GM23338 (cell line): ENCODE results near the gene GPR183. TPM values are rescaled to one million over a fixed set of nuclear protein-coding genes. Genes with fewer than 3 reads are reported as not detected.

Source experiments
- ATAC-seq: fragments of 200-7000 bp; cut with Tn5 transposase; 3 replicates; pipeline ENCODE4 v1.9.1; 2020
- DNase-seq: peaks from one replicate; pipeline ENCODE4 v3.0.0-alpha.2; 2015; ENCODE audit warnings: low spot score
- H2AFZ ChIP-seq: fragments of 200-600 bp; sonication (generic); 2 replicates; pipeline ENCODE4 v1.8.0; 2016; ENCODE audit warnings: antibody characterized with exemption, mild to moderate bottlenecking, moderate library complexity
- H3F3A ChIP-seq: fragments of 200-600 bp; sonication (generic); replicated peaks from 2 replicates; pipeline ENCODE4 v1.8.0; 2017; ENCODE audit warnings: antibody characterized with exemption, mixed run types, low read depth
- H3K27ac ChIP-seq: fragments of 200-600 bp; sonication (generic); 2 replicates; pipeline ENCODE4 v1.6.1; 2016; ENCODE audit warnings: low read depth
- H3K27me3 ChIP-seq: fragments of 200-600 bp; sonication (generic); 2 replicates; pipeline ENCODE4 v1.8.0; 2016; ENCODE audit warnings: mild to moderate bottlenecking, mixed run types, moderate library complexity; ENCODE audit not compliant: insufficient read depth
- H3K36me3 ChIP-seq: fragments of 200-600 bp; sonication (generic); 2 replicates; pipeline ENCODE4 v1.8.0; 2016; ENCODE audit warnings: mild to moderate bottlenecking; ENCODE audit not compliant: insufficient read depth
- H3K4me1 ChIP-seq: fragments of 200-600 bp; sonication (generic); 2 replicates; pipeline ENCODE4 v1.8.0; 2016; ENCODE audit warnings: mild to moderate bottlenecking, moderate library complexity; ENCODE audit not compliant: insufficient read depth
- H3K4me2 ChIP-seq: fragments of 200-600 bp; sonication (generic); 2 replicates; pipeline ENCODE4 v1.7.1; 2017; ENCODE audit warnings: mixed run types
- H3K4me3 ChIP-seq: fragments of 200-600 bp; sonication (generic); 2 replicates; pipeline ENCODE4 v1.6.1; 2016; ENCODE audit warnings: mixed run types
- H3K79me2 ChIP-seq: fragments of 200-600 bp; sonication (generic); replicated peaks from 2 replicates; pipeline ENCODE4 v1.8.0; 2017; ENCODE audit warnings: mild to moderate bottlenecking; ENCODE audit not compliant: insufficient read depth
- H3K9me2 ChIP-seq: fragments of 200-600 bp; sonication (generic); 2 replicates; pipeline ENCODE4 v1.8.0; 2017; ENCODE audit not compliant: insufficient read depth
- H4K20me1 ChIP-seq: fragments of 200-600 bp; sonication (generic); replicated peaks from 2 replicates; pipeline ENCODE4 v1.8.0; 2017; ENCODE audit warnings: mild to moderate bottlenecking; ENCODE audit not compliant: insufficient read depth
- H3K27ac Mint-ChIP-seq: 2 replicates; pipeline ENCODE4 v1.8.0; 2020; ENCODE audit warnings: inconsistent platforms, mild to moderate bottlenecking, moderate library complexity, mixed read lengths
- H3K27me3 Mint-ChIP-seq: 3 replicates; pipeline ENCODE4 v1.8.0; 2022; ENCODE audit warnings: low read depth, mild to moderate bottlenecking, moderate library complexity, mixed read lengths, inconsistent platforms; ENCODE audit not compliant: insufficient read depth, poor library complexity
- H3K36me3 Mint-ChIP-seq: 3 replicates; pipeline ENCODE4 v1.8.0; 2021; ENCODE audit warnings: low read depth, mild to moderate bottlenecking, inconsistent platforms, moderate library complexity, mixed read lengths
- H3K4me1 Mint-ChIP-seq: 3 replicates; pipeline ENCODE4 v1.8.0; 2020; ENCODE audit warnings: mild to moderate bottlenecking, inconsistent platforms, mixed read lengths
- H3K4me3 Mint-ChIP-seq: 3 replicates; pipeline ENCODE4 v1.8.0; 2021; ENCODE audit warnings: moderate library complexity, mild to moderate bottlenecking, inconsistent platforms, mixed read lengths
- H3K9me3 Mint-ChIP-seq: 3 replicates; pipeline ENCODE4 v1.8.0; 2020; ENCODE audit warnings: moderate library complexity, mild to moderate bottlenecking, inconsistent platforms, mixed read lengths
- CREB1 ChIP-seq: fragments of 250-450 bp; sonication (Bioruptor Pico); IDR thresholded peaks from 2 replicates; pipeline ENCODE4 v1.5.0; 2020; ENCODE audit warnings: low read depth, mild to moderate bottlenecking, moderate library complexity
- CTCF ChIP-seq, 2 experiments: fragments of 200-600 bp in 1 of 2; sonication (generic) in 1 of 2; conservative IDR thresholded peaks; 2 replicates each; pipeline versions ENCODE4 v1.5.1 to v1.6.1; 2016 to 2017; ENCODE audit warnings: antibody characterized with exemption in 2 of 2, low read depth in 2 of 2, mild to moderate bottlenecking in 2 of 2, moderate library complexity in 1 of 2
- ETS1 ChIP-seq: IDR thresholded peaks from 2 replicates; pipeline ENCODE4 v1.6.1; 2016; ENCODE audit warnings: antibody characterized with exemption
- EZH2 ChIP-seq: fragments of 200-600 bp; sonication (generic); IDR thresholded peaks from one replicate; pipeline ENCODE4 v1.8.0; 2017; ENCODE audit warnings: antibody characterized with exemption, mild to moderate bottlenecking, low read depth; ENCODE audit not compliant: unreplicated experiment
- EZH2phosphoT487 ChIP-seq: fragments of 200-600 bp; sonication (generic); IDR thresholded peaks from one replicate; pipeline ENCODE4 v1.8.1; 2018; ENCODE audit warnings: antibody characterized with exemption; ENCODE audit not compliant: unreplicated experiment
- JUNB ChIP-seq: IDR thresholded peaks from one replicate; pipeline ENCODE4 v1.6.1; 2016; ENCODE audit warnings: antibody characterized with exemption; ENCODE audit not compliant: unreplicated experiment
- NANOG ChIP-seq: IDR thresholded peaks from 2 replicates; pipeline ENCODE4 v1.6.1; 2016; ENCODE audit warnings: antibody characterized with exemption, borderline replicate concordance
- POLR2AphosphoS5 ChIP-seq: IDR thresholded peaks from 2 replicates; pipeline ENCODE4 v1.6.1; 2016; ENCODE audit warnings: antibody characterized with exemption, low read depth
- REST ChIP-seq: IDR thresholded peaks from one replicate; pipeline ENCODE4 v1.6.1; 2018; ENCODE audit warnings: antibody characterized with exemption; ENCODE audit not compliant: unreplicated experiment
- ZNF114 ChIP-seq: fragments of 250-450 bp; sonication (Bioruptor Pico); IDR thresholded peaks from 2 replicates; pipeline ENCODE4 v1.5.0; 2020; ENCODE audit warnings: mild to moderate bottlenecking, moderate library complexity
- polyA plus RNA-seq: library from polyadenylated mRNA; unstranded; fragments of >200 nt; fragmentation: Nextera tagmentation; extraction: Ambion mirVana; gene quantifications from 2 replicates; pipeline ENCODE4 v1.2.1, GENCODE V29; 2016
- total RNA-seq: library from RNA; depleted of rRNA; stranded (reverse); fragments of >200 nt; shearing (Covaris generic); gene quantifications from 2 replicates; pipeline ENCODE4 v1.2.3, GENCODE V29; 2014

Gene GPR183
- total and polyA plus RNA-seq, 2 experiments from 2014 or later, result 0.78 TPM; not detected in 1

DNA sequence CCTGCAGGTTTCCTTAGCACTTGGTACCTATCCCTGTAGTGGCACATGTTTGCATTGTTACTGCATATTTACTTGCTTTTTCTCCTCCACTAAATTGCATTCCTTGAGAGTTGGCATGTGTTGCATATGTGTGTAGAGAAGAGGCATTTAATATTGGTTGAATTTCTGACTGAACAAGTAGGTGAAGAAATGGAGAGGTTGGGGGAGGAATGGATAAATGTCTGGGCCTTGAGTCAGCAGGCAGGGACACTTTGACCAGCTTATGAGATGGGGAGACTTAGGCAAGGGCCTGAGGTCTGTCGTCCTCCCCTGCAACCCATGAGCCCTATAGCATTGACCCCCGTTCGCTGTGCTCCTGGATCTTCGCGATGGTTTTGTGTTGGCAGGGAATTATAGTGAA is 47.0 kb downstream of the GPR183 start (continued):
- no peak for TF ChIP-seq REST
- no peak for TF ChIP-seq NANOG
- no peak for TF ChIP-seq CTCF (conservative IDR thresholded peaks at IDR 0.05; ENCODE audit: low read depth in 2 of 2)

GRCh38 chr13:99258946-99259345 is 48.3 kb downstream of the GPR183 start:
- H3K36me3 ChIP-seq, result no peaks in the 10 kb centered on the region
- Mint-ChIP-seq H3K36me3 (peaks cover 7% of the 10 kb centered on the region; the same call in 2 of the 3 replicates), H3K27me3 (no peaks in the 10 kb centered on the region), H3K27ac (peak overlapping the region; percentile 11; the same call in 1 of the 2 replicates), H3K4me3 (no peak overlapping the region), H3K4me1 (peaks cover 15% of the 10 kb centered on the region), H3K9me3 (no peaks in the 10 kb centered on the region)
- ATAC-seq (no peak), DNase-seq (no peak)
- no peaks in the 10 kb centered on the region for H3K27me3 ChIP-seq
- no peaks in the 10 kb centered on the region for H3K9me2 ChIP-seq
- H2AFZ ChIP-seq, result no peak overlapping the region
- no peaks in the 10 kb centered on the region for H4K20me1 ChIP-seq
- no peaks in the 10 kb centered on the region for H3K4me1 ChIP-seq
- no peak overlapping the region for H3K27ac ChIP-seq
- no peak overlapping the region for H3K4me2 ChIP-seq
- 0 out of 2 replicates have a peak, but pooled peaks cover 8% of the 10 kb centered on the region for H3K79me2 ChIP-seq
- 0 out of 2 replicates have a peak, but pooled peaks cover 4% of the 10 kb centered on the region for H3F3A ChIP-seq
- H3K4me3 ChIP-seq, result no peak overlapping the region
- TF ChIP-seq POLR2AphosphoS5, result no peak
- no peak for TF ChIP-seq JUNB
- no peak for TF ChIP-seq ETS1
- TF ChIP-seq CTCF (conservative IDR thresholded peaks at IDR 0.05; ENCODE audit: low read depth in 2 of 2), result no peak
- no peak for TF ChIP-seq EZH2phosphoT487
- no peak for TF ChIP-seq REST
- no peak for TF ChIP-seq CREB1 (CRISPR knock-in tag)
- no peak for TF ChIP-seq ZNF114 (CRISPR knock-in tag)
- TF ChIP-seq EZH2, result no peak
- no peak for TF ChIP-seq NANOG
